SJCRH30 (cell line): Measurements from ENCODE around the gene OXER1. TPM values are rescaled to one million over a fixed set of nuclear protein-coding genes. Genes with fewer than 3 reads are reported as not detected.

ENCODE experiments used
- DNase-seq, 2 experiments: peaks; one replicate each; pipeline ENCODE4 v3.0.0-alpha.2; 2015 to 2020
- H3K27ac ChIP-seq: fragments of 250-450 bp; sonication (Bioruptor Pico); 2 replicates; pipeline ENCODE4 v1.5.1; 2020; ENCODE audit warnings: mild to moderate bottlenecking, moderate library complexity
- H3K27me3 ChIP-seq: fragments of 250-450 bp; sonication (Bioruptor Pico); 2 replicates; pipeline ENCODE4 v1.5.1; 2020; ENCODE audit warnings: mild to moderate bottlenecking, moderate library complexity
- H3K36me3 ChIP-seq: fragments of 250-450 bp; sonication (Bioruptor Pico); 2 replicates; pipeline ENCODE4 v1.5.1; 2020; ENCODE audit warnings: mild to moderate bottlenecking, moderate library complexity
- H3K4me1 ChIP-seq: fragments of 250-450 bp; sonication (Bioruptor Pico); 2 replicates; pipeline ENCODE4 v1.5.1; 2020; ENCODE audit warnings: mild to moderate bottlenecking, moderate library complexity
- H3K4me3 ChIP-seq: fragments of 250-450 bp; sonication (Bioruptor Pico); 2 replicates; pipeline ENCODE4 v1.5.1; 2020; ENCODE audit warnings: mild to moderate bottlenecking, moderate library complexity
- H3K9me3 ChIP-seq: fragments of 250-450 bp; sonication (Bioruptor Pico); replicated peaks from 2 replicates; pipeline ENCODE4 v1.5.1; 2020; ENCODE audit warnings: mild to moderate bottlenecking, moderate library complexity
- total RNA-seq: library from RNA; depleted of rRNA; stranded (reverse); fragments of >200 nt; shearing (Covaris generic); gene quantifications from 2 replicates; pipeline ENCODE4 v1.2.3, GENCODE V29; 2014; rRNA removed

The OXER1 gene
- 1.8 and 2.0 TPM in 2 replicates for total RNA-seq

GRCh38 chr2:42764096-42764495 lies at the start of gene OXER1:
TSS of gene OXER1 (minus strand) at chr2:42764135. CDS start at chr2:42764062, 73 bp downstream.
- H3K4me1 ChIP-seq, result peaks cover 8% of the 10 kb centered on the region; the same call in 1 of the 2 replicates
- DNase-seq, result peak; percentile 78 to 81
- no peak within 1 kb of the TSS for H3K4me3 ChIP-seq
- H3K9me3 ChIP-seq, result no peaks in the 10 kb centered on the region
- H3K36me3 ChIP-seq, result no peaks in the 10 kb centered on the region
- H3K27ac ChIP-seq, result peak within 1 kb of the TSS; percentile 15; the same call in 1 of the 2 replicates
- H3K27me3 ChIP-seq, result no peaks in the 10 kb centered on the region

GRCh38 chr2:42812899-42813479 lies 49.1 kb upstream of the OXER1 start:
- Histone ChIP-seq H3K4me3 (no peak overlapping the region), H3K27me3 (no peaks in the 10 kb centered on the region), H3K36me3 (no peaks in the 10 kb centered on the region), H3K27ac (no peak overlapping the region), H3K9me3 (peaks cover 10% of the 10 kb centered on the region; the same call in 1 of the 2 replicates), H3K4me1 (peaks cover 6% of the 10 kb centered on the region)
- peak in 1 of 2 experiments; percentile 54 for DNase-seq

GRCh38 chr2:42810971-42811811 lies 47.3 kb upstream of the OXER1 start:
- DNase-seq, result peak; percentile 94 to 95
- H3K27me3 ChIP-seq, result no peaks in the 10 kb centered on the region
- H3K36me3 ChIP-seq, result no peaks in the 10 kb centered on the region
- H3K4me1 ChIP-seq, result peaks cover 6% of the 10 kb centered on the region
- H3K9me3 ChIP-seq, result 0 out of 2 replicates have a peak, but pooled peaks cover 4% of the 10 kb centered on the region
- peak overlapping the region; percentile 91 for H3K4me3 ChIP-seq
- peak overlapping the region; percentile 97 for H3K27ac ChIP-seq

GRCh38 chr2:42810121-42810970 lies 46.4 kb upstream of the OXER1 start:
- H3K27ac ChIP-seq, result peak overlapping the region; percentile 97
- peak; percentile 97 to 98 for DNase-seq
- H3K4me3 ChIP-seq, result peak overlapping the region; percentile 91
- H3K27me3 ChIP-seq, result no peaks in the 10 kb centered on the region
- 0 out of 2 replicates have a peak, but pooled peaks cover 4% of the 10 kb centered on the region for H3K9me3 ChIP-seq
- no peaks in the 10 kb centered on the region for H3K36me3 ChIP-seq
- H3K4me1 ChIP-seq, result peaks cover 6% of the 10 kb centered on the region

GRCh38 chr2:42809819-42810120 lies 45.8 kb upstream of the OXER1 start:
- DNase-seq, result peak; percentile 91
- Histone ChIP-seq H3K27ac (peak overlapping the region; percentile 97), H3K9me3 (0 out of 2 replicates have a peak, but pooled peaks cover 4% of the 10 kb centered on the region), H3K27me3 (no peaks in the 10 kb centered on the region), H3K36me3 (no peaks in the 10 kb centered on the region), H3K4me1 (peaks cover 6% of the 10 kb centered on the region), H3K4me3 (peak overlapping the region; percentile 91)

- Histone ChIP-seq H3K27ac (peak overlapping the region; percentile 97), H3K4me3 (peak overlapping the region; percentile 91), H3K36me3 (no peaks in the 10 kb centered on the region), H3K27me3 (no peaks in the 10 kb centered on the region), H3K9me3 (0 out of 2 replicates have a peak, but pooled peaks cover 4% of the 10 kb centered on the region), H3K4me1 (peaks cover 6% of the 10 kb centered on the region)
- peak; percentile 51 to 68 for DNase-seq
These were observed 45.3 kb upstream of the OXER1 start for GRCh38 chr2:42809131-42809818.

- H3K27ac ChIP-seq, result no peak overlapping the region
- no peak for DNase-seq
- no peaks in the 10 kb centered on the region for H3K9me3 ChIP-seq
- H3K27me3 ChIP-seq, result no peaks in the 10 kb centered on the region
- H3K4me1 ChIP-seq, result peaks cover 6% of the 10 kb centered on the region
- H3K4me3 ChIP-seq, result no peak overlapping the region
- H3K36me3 ChIP-seq, result no peaks in the 10 kb centered on the region
These were observed 44.4 kb upstream of the OXER1 start for GRCh38 chr2:42808301-42808700.

- no peak for DNase-seq
- H3K27me3 ChIP-seq, result no peaks in the 10 kb centered on the region
- H3K4me3 ChIP-seq, result no peak overlapping the region
- H3K27ac ChIP-seq, result no peak overlapping the region
- H3K9me3 ChIP-seq, result no peaks in the 10 kb centered on the region
- no peaks in the 10 kb centered on the region for H3K36me3 ChIP-seq
- peaks cover 6% of the 10 kb centered on the region for H3K4me1 ChIP-seq
These were observed 42.9 kb upstream of the OXER1 start for GRCh38 chr2:42806786-42807185.

GRCh38 chr2:42804891-42805290 lies 41.0 kb upstream of the OXER1 start:
- Histone ChIP-seq H3K9me3 (no peaks in the 10 kb centered on the region), H3K4me1 (peaks cover 6% of the 10 kb centered on the region), H3K27me3 (no peaks in the 10 kb centered on the region), H3K36me3 (no peaks in the 10 kb centered on the region), H3K4me3 (no peak overlapping the region), H3K27ac (no peak overlapping the region)
- no peak for DNase-seq

GRCh38 chr2:42804338-42804737 lies 40.4 kb upstream of the OXER1 start:
- H3K27me3 ChIP-seq, result no peaks in the 10 kb centered on the region
- H3K4me1 ChIP-seq, result peaks cover 8% of the 10 kb centered on the region
- H3K4me3 ChIP-seq, result no peak overlapping the region
- no peaks in the 10 kb centered on the region for H3K9me3 ChIP-seq
- DNase-seq, result no peak
- H3K27ac ChIP-seq, result no peak overlapping the region
- H3K36me3 ChIP-seq, result no peaks in the 10 kb centered on the region

- 0 out of 2 replicates have a peak, but pooled peaks cover under 1% of the 10 kb centered on the region for H3K9me3 ChIP-seq
- H3K27me3 ChIP-seq, result no peaks in the 10 kb centered on the region
- no peak overlapping the region for H3K4me3 ChIP-seq
- no peak for DNase-seq
- H3K27ac ChIP-seq, result no peak overlapping the region
- H3K36me3 ChIP-seq, result no peaks in the 10 kb centered on the region
- H3K4me1 ChIP-seq, result peaks cover 3% of the 10 kb centered on the region; the same call in 1 of the 2 replicates
These were observed 38.2 kb upstream of the OXER1 start for GRCh38 chr2:42802150-42802549.

GRCh38 chr2:42801381-42801780 lies 37.4 kb upstream of the OXER1 start:
- DNase-seq, result no peak
- peaks cover 9% of the 10 kb centered on the region for H3K4me1 ChIP-seq
- H3K27ac ChIP-seq, result no peak overlapping the region
- H3K9me3 ChIP-seq, result peaks cover 3% of the 10 kb centered on the region; the same call in 1 of the 2 replicates
- no peaks in the 10 kb centered on the region for H3K36me3 ChIP-seq
- no peak overlapping the region for H3K4me3 ChIP-seq
- H3K27me3 ChIP-seq, result no peaks in the 10 kb centered on the region

- peaks cover 3% of the 10 kb centered on the region; the same call in 1 of the 2 replicates for H3K9me3 ChIP-seq
- H3K27me3 ChIP-seq, result no peaks in the 10 kb centered on the region
- H3K4me3 ChIP-seq, result no peak overlapping the region
- H3K36me3 ChIP-seq, result no peaks in the 10 kb centered on the region
- DNase-seq, result no peak
- H3K27ac ChIP-seq, result no peak overlapping the region
- H3K4me1 ChIP-seq, result peaks cover 13% of the 10 kb centered on the region
These were observed 37.0 kb upstream of the OXER1 start for GRCh38 chr2:42800981-42801380.

GRCh38 chr2:42800461-42800962 lies 36.6 kb upstream of the OXER1 start:
- no peak overlapping the region for H3K4me3 ChIP-seq
- H3K27me3 ChIP-seq, result no peaks in the 10 kb centered on the region
- peaks cover 3% of the 10 kb centered on the region; the same call in 1 of the 2 replicates for H3K9me3 ChIP-seq
- peaks cover 16% of the 10 kb centered on the region for H3K4me1 ChIP-seq
- DNase-seq, result no peak
- no peaks in the 10 kb centered on the region for H3K36me3 ChIP-seq
- H3K27ac ChIP-seq, result no peak overlapping the region
